Keratinocyte (primary cell): ENCODE results near the gene PDZD7.

ENCODE experiments used
- CTCF ChIP-seq, 3 experiments: IDR thresholded peaks in 1 of 3; conservative IDR thresholded peaks in 1 of 3; optimal IDR thresholded peaks in 1 of 3; 2 replicates in 2 of 3; 3 replicates in 1 of 3; pipeline versions ENCODE3 to v1.5.1; 2011; ENCODE audit warnings: low read length in 3 of 3, mild to moderate bottlenecking in 3 of 3, moderate library complexity in 2 of 3, control low read depth in 1 of 3, inconsistent platforms in 1 of 3; ENCODE audit not compliant: insufficient read depth in 2 of 3; ENCODE audit errors: extremely low read depth in 1 of 3
- EZH2 ChIP-seq: IDR thresholded peaks from one replicate; pipeline ENCODE4 v1.6.1; 2012; ENCODE audit warnings: inconsistent platforms, mild to moderate bottlenecking, low read length, moderate library complexity

GRCh38 chr10:101050208-101051069, 19.5 kb upstream of the PDZD7 start:
- TF ChIP-seq CTCF (optimal IDR thresholded peaks at IDR 0.05 in 1 of 3, IDR thresholded peaks at IDR 0.05 in 1 of 3, conservative IDR thresholded peaks at IDR 0.05 in 1 of 3; ENCODE audit: extremely low read depth in 1 of 3, insufficient read depth in 2 of 3, low read length in 3 of 3) (peak; percentile 55 to 92 (median 72)), EZH2 (no peak)
